Liver (tissue), 3 donors: ENCODE results near the gene TLR8.

ENCODE experiments used
- EGR1 ChIP-seq, 2 donors: IDR thresholded peaks; 2 replicates each; pipeline ENCODE4 v1.6.1; 2016 to 2018; ENCODE audit warnings: antibody characterized with exemption in 2 of 2, low read depth in 2 of 2
- HNF4A ChIP-seq, 2 donors: conservative IDR thresholded peaks; 2 replicates each; pipeline ENCODE4 v1.6.1; 2016; ENCODE audit warnings: antibody characterized with exemption in 2 of 2, mild to moderate bottlenecking in 2 of 2
- HNF4G ChIP-seq: IDR thresholded peaks from 2 replicates; pipeline ENCODE4 v1.6.1; 2016; ENCODE audit warnings: antibody characterized with exemption
- JUND ChIP-seq, 2 donors: IDR thresholded peaks; 2 replicates each; pipeline ENCODE4 v1.6.1; 2016; ENCODE audit warnings: antibody characterized with exemption in 2 of 2
- MAX ChIP-seq: IDR thresholded peaks from 2 replicates; pipeline ENCODE4 v1.6.1; 2016; ENCODE audit warnings: antibody characterized with exemption
- RAD21 ChIP-seq, 2 donors: IDR thresholded peaks; 2 replicates each; pipeline ENCODE4 v1.6.1; 2016; ENCODE audit warnings: antibody characterized with exemption in 2 of 2, mild to moderate bottlenecking in 2 of 2
- REST ChIP-seq: IDR thresholded peaks from 2 replicates; pipeline ENCODE4 v1.6.1; 2016; ENCODE audit warnings: antibody characterized with exemption, mild to moderate bottlenecking
- RXRA ChIP-seq, 2 donors: IDR thresholded peaks; 2 replicates each; pipeline ENCODE4 v1.6.1; 2017 to 2018; ENCODE audit warnings: antibody characterized with exemption in 2 of 2, mild to moderate bottlenecking in 1 of 2
- SP1 ChIP-seq: IDR thresholded peaks from 2 replicates; pipeline ENCODE4 v1.6.1; 2018; ENCODE audit warnings: antibody characterized with exemption, mild to moderate bottlenecking
- YY1 ChIP-seq: IDR thresholded peaks from 2 replicates; pipeline ENCODE4 v1.6.1; 2016; ENCODE audit warnings: antibody characterized with exemption, mild to moderate bottlenecking
- TF ChIP-seq, protein P1 (sequence below): fragments of 150-350 bp; IDR thresholded peaks from 2 replicates; pipeline ENCODE4 v1.5.1; 2017; ENCODE audit warnings: improper control_type of control experiment, low read depth, low read length; ENCODE audit not compliant: missing input control
- donor health status: healthy.
- donor health status: healthy.

DNA sequence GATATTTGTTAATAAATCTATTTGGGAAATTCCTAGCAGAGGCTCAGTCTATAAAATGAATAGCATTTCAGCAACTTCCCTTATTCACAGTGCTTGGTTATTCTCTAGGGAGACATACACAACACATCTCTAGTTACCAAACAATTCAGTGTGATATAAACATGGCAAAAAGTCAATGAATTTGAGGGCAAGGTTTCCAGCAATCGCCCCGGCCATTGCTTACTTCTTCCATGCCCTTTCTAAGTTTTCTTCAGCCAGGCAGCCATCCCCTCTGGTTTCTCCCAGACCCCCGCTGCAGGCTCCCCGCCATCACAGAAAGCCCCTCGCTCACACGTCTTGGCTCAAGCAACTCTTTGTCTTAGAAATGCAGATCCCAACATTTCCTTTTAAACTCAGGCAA lies 35.2 kb upstream of the TLR8 start:
- TF ChIP-seq EGR1 (IDR thresholded peaks at IDR 0.05; ENCODE audit: low read depth in 2 of 2): no peak
- no peak for TF ChIP-seq JUND (IDR thresholded peaks at IDR 0.05)
- TF ChIP-seq, protein P1, sequence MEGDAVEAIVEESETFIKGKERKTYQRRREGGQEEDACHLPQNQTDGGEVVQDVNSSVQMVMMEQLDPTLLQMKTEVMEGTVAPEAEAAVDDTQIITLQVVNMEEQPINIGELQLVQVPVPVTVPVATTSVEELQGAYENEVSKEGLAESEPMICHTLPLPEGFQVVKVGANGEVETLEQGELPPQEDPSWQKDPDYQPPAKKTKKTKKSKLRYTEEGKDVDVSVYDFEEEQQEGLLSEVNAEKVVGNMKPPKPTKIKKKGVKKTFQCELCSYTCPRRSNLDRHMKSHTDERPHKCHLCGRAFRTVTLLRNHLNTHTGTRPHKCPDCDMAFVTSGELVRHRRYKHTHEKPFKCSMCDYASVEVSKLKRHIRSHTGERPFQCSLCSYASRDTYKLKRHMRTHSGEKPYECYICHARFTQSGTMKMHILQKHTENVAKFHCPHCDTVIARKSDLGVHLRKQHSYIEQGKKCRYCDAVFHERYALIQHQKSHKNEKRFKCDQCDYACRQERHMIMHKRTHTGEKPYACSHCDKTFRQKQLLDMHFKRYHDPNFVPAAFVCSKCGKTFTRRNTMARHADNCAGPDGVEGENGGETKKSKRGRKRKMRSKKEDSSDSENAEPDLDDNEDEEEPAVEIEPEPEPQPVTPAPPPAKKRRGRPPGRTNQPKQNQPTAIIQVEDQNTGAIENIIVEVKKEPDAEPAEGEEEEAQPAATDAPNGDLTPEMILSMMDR: no peak
- TF ChIP-seq YY1: no peak
- TF ChIP-seq MAX: no peak
- TF ChIP-seq HNF4A (conservative IDR thresholded peaks at IDR 0.05): no peak
- TF ChIP-seq HNF4G: no peak
- TF ChIP-seq SP1: no peak
- no peak for TF ChIP-seq RXRA (IDR thresholded peaks at IDR 0.05)
- no peak for TF ChIP-seq RAD21 (IDR thresholded peaks at IDR 0.05)
- no peak for TF ChIP-seq REST
